Fibroblast of mammary gland (primary cell): ENCODE measurements around the gene KRTAP4-9.
"Not testable (repeated sequence)": the region's sequence is repeated elsewhere in the genome, so short reads cannot be mapped to it uniquely, and the experiment has no call there.

Experiments
- DNase-seq: peaks from one replicate; pipeline ENCODE4 v3.0.0-alpha.2; 2010; ENCODE audit warnings: low read depth
- H3K4me3 ChIP-seq: 2 replicates; pipeline ENCODE4 v1.5.1; 2011; ENCODE audit warnings: low read depth, mild to moderate bottlenecking, low read length, moderate library complexity; ENCODE audit not compliant: control insufficient read depth
- TF ChIP-seq, protein P1 (sequence below): conservative IDR thresholded peaks from 2 replicates; pipeline ENCODE4 v1.5.1; 2011; ENCODE audit warnings: low read depth, low read length, inconsistent platforms; ENCODE audit not compliant: control insufficient read depth, insufficient read depth

KRTAP4-9 gene

GRCh38 chr17:41064301-41064700, 40.9 kb upstream of the KRTAP4-9 start:
- no peak overlapping the region for H3K4me3 ChIP-seq
- no peak for DNase-seq

DNA sequence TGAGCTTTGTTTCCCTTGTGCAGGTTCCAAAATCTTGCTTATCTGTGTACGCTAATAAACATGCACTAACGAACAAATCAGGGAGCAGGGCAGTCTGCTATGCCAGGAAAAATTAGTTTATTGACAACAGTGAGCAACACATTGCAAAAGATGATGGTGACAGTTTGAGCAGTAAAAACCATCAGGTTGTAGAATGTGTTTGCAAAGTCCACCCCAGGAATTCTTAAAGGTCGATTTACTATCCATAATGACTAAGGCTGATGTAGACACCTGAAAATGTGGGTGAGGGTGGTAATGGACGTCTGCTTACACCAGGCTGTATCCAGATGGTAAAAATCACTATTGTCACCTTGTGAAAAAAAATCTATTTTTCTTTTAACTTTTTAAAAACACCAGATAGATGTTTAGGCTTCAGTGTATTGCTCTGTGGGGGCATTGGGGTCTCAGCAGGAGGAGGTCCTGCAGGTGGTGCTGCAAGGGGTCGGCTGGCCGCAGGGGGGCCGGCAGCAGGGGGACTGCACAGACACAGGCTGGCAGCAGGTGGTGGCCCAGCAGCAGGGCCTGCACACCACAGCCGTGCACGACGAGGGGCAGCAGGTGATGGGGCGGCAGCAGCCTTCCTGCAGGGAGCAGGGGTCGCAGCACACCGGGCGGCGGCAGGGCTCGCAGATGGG, 40.0 kb upstream of the KRTAP4-9 start:
- DNase-seq, H3K4me3 ChIP-seq: not testable (repeated sequence)

More at GRCh38 chr17:41064301-41064700, 40.9 kb upstream of the KRTAP4-9 start:
- TF ChIP-seq, protein P1, sequence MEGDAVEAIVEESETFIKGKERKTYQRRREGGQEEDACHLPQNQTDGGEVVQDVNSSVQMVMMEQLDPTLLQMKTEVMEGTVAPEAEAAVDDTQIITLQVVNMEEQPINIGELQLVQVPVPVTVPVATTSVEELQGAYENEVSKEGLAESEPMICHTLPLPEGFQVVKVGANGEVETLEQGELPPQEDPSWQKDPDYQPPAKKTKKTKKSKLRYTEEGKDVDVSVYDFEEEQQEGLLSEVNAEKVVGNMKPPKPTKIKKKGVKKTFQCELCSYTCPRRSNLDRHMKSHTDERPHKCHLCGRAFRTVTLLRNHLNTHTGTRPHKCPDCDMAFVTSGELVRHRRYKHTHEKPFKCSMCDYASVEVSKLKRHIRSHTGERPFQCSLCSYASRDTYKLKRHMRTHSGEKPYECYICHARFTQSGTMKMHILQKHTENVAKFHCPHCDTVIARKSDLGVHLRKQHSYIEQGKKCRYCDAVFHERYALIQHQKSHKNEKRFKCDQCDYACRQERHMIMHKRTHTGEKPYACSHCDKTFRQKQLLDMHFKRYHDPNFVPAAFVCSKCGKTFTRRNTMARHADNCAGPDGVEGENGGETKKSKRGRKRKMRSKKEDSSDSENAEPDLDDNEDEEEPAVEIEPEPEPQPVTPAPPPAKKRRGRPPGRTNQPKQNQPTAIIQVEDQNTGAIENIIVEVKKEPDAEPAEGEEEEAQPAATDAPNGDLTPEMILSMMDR = no peak

GRCh38 chr17:41065829-41066624, 39.2 kb upstream of the KRTAP4-9 start, which contains the start of gene KRTAP2-4:
KRTAP2-4 (minus strand) TSS chr17:41065879; CDS start chr17:41065845, 34 bp downstream.
- peak; percentile 91 for DNase-seq
- H3K4me3 ChIP-seq = no peak within 1 kb of the TSS

GRCh38 chr17:41067281-41067680, 37.9 kb upstream of the KRTAP4-9 start:
- TF ChIP-seq, protein P1 = no peak
- peak; percentile 34 for DNase-seq
- no peak overlapping the region for H3K4me3 ChIP-seq

More at GRCh38 chr17:41065829-41066624, 39.2 kb upstream of the KRTAP4-9 start, which contains the start of gene KRTAP2-4:
- TF ChIP-seq, protein P1 = no peak

- no peak for DNase-seq
- TF ChIP-seq, protein P1 = no peak
- H3K4me3 ChIP-seq = no peak overlapping the region
Measured at GRCh38 chr17:41069031-41069430, 36.2 kb upstream of the KRTAP4-9 start.

DNA sequence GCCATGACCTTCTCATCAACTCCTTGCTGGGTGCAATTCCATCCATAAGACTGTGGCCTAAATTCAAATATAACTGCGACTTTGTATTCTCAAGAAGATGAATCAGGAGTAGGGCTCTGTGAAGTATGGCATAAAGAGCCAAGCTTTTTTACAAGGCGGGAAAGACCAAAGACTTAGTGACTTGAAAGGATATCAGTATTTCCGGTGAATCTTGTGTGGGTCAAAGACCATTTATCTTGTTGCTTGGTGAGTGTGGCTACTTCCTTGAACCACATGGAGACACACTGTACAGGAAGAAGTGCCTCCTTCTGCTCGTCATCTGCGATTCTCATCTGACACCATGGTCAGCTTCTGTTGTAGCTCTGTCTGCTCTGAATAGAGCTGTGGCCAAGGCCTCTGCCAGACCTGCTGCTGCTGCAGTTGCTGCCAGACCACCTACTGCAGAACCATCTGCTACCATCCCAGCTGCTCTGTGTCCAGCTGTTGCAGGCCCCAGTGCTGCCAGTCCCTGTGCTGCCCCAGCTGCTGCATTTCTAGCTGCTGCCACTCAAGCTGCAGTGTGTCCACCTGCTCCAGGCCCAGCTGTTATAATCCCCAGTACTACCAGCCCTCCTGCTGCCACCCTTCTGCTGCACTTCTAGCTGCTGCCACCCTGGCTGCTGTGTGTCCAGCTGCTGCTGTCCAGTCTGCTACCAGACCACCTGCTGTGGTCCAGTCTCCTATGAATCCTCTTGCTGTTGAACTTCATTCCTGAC, 33.4 kb upstream of the KRTAP4-9 start:
- H3K4me3 ChIP-seq = no peak overlapping the region
- TF ChIP-seq, protein P1 = no peak
- no peak for DNase-seq
